Left lung (tissue), 10 donors: ENCODE measurements around the gene CLDN22. TPM values are rescaled to one million over a fixed set of nuclear protein-coding genes. Genes with fewer than 3 reads are reported as not detected.

Experiments used
- ATAC-seq: fragments of 200-7000 bp; cut with Tn5 transposase; one replicate; pipeline ENCODE4 v1.9.1; 2020; ENCODE audit warnings: moderate library complexity
- DNase-seq, 4 donors: peaks; one replicate each; pipeline ENCODE4 v3.0.0-alpha.2; 2013 to 2020
- H3K27ac ChIP-seq, 2 donors: fragments of 200-600 bp; sonication (generic) in 1 of 2; one replicate each; pipeline versions ENCODE4 v1.5.0 to v1.8.0; 2020 to 2021
- H3K27me3 ChIP-seq, 2 donors: fragments of 200-600 bp; sonication (generic) in 1 of 2; one replicate each; pipeline versions ENCODE4 v1.5.0 to v1.8.0; 2020 to 2021
- H3K36me3 ChIP-seq, 2 donors: fragments of 200-600 bp; sonication (generic) in 1 of 2; one replicate each; pipeline versions ENCODE4 v1.5.0 to v1.8.0; 2020 to 2021
- H3K4me1 ChIP-seq, 2 donors: fragments of 200-600 bp; one replicate each; pipeline ENCODE4 v1.8.0; 2021
- H3K4me3 ChIP-seq, 2 donors: fragments of 200-600 bp; sonication (generic) in 1 of 2; one replicate each; pipeline versions ENCODE4 v1.5.0 to v1.8.0; 2020 to 2021; ENCODE audit warnings: mild to moderate bottlenecking in 1 of 2
- H3K9me3 ChIP-seq, 2 donors: fragments of 200-600 bp; sonication (generic) in 1 of 2; one replicate each; pipeline versions ENCODE4 v1.5.0 to v1.8.0; 2020 to 2021
- intact Hi-C, 2 donors: fragments of 100-400 bp; cut with DNase I; formaldehyde crosslinking; loops; one replicate each; pipeline versions ENCODE4 v1.11.2 to v1.14.2; 2022
- polyA plus RNA-seq, 6 donors: library from polyadenylated mRNA; unstranded; fragments of 120-200 nt; gene quantifications; one replicate each; pipeline ENCODE4 v1.2.1, GENCODE V29; 2013; ENCODE audit not compliant: insufficient read length in 6 of 6
- total RNA-seq, 2 donors: library from RNA; stranded (reverse); fragmentation: NEBNext Ultra II Directional; extraction: Animal tissue kit (Norgen Biotek cat#: 25700); gene quantifications; one replicate each; pipeline ENCODE4 v1.2.1, GENCODE V29; 2021
- TF ChIP-seq, protein P1 (sequence below), 2 donors: fragments of 200-600 bp; sonication (generic) in 1 of 2; IDR thresholded peaks; one replicate each; pipeline versions ENCODE4 v1.5.0 to v1.8.0; 2021; ENCODE audit warnings: antibody characterized with exemption in 2 of 2
- donor health status: DM: no; HTN: yes; CAD: no.
- donor health status: DM: no; HTN: no; CAD: no.

The CLDN22 gene
- total and polyA plus RNA-seq, 8 donors = 0.45 to 0.74 (median 0.60) TPM; not detected in 3

GRCh38 chr4:183322326-183322725 is 2.2 kb upstream of the CLDN22 start, which contains the start of gene CLDN24:
Gene CLDN24 (minus strand): TSS chr4:183322426. CDS start chr4:183322426, 0 bp downstream.
- ATAC-seq (no peak), DNase-seq (no peak)
- TF ChIP-seq, protein P1, sequence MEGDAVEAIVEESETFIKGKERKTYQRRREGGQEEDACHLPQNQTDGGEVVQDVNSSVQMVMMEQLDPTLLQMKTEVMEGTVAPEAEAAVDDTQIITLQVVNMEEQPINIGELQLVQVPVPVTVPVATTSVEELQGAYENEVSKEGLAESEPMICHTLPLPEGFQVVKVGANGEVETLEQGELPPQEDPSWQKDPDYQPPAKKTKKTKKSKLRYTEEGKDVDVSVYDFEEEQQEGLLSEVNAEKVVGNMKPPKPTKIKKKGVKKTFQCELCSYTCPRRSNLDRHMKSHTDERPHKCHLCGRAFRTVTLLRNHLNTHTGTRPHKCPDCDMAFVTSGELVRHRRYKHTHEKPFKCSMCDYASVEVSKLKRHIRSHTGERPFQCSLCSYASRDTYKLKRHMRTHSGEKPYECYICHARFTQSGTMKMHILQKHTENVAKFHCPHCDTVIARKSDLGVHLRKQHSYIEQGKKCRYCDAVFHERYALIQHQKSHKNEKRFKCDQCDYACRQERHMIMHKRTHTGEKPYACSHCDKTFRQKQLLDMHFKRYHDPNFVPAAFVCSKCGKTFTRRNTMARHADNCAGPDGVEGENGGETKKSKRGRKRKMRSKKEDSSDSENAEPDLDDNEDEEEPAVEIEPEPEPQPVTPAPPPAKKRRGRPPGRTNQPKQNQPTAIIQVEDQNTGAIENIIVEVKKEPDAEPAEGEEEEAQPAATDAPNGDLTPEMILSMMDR (IDR thresholded peaks at IDR 0.05) = no peak
- no peaks in the 10 kb centered on the region for H3K9me3 ChIP-seq
- no peaks in the 10 kb centered on the region for H3K27me3 ChIP-seq
- no peaks in the 10 kb centered on the region for H3K36me3 ChIP-seq
- no peaks in the 10 kb centered on the region for H3K4me1 ChIP-seq
- no peak within 1 kb of the TSS for H3K27ac ChIP-seq
- intact Hi-C loops = no loop called here
- H3K4me3 ChIP-seq = no peak within 1 kb of the TSS

DNA sequence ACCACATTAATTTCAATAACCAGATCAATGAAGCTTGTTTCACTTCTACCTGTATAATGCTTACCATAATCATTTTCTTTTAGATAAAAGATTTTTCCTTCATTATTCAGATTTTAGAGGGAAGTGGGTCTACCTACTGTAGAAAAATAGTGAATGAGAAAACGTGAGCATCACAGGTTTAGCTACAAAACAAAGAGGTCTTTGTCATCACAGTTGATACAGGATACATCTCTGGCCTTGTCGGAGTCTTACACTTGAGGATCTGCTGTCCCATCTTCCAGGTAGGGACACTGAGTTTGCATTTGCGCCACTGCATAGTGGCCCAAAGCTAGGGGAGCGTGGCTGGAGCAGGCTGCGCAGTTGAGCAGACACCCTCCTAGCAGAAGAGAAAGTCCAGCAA is 1.4 kb upstream of the CLDN22 start:
- Histone ChIP-seq H3K4me3 (no peak overlapping the region), H3K27me3 (no peaks in the 10 kb centered on the region), H3K27ac (no peak overlapping the region), H3K36me3 (peaks cover 0 to under 1% of the 10 kb centered on the region in 2 donors), H3K9me3 (no peaks in the 10 kb centered on the region), H3K4me1 (no peaks in the 10 kb centered on the region)
- intact Hi-C loops = no loop called here
- ATAC-seq (no peak), DNase-seq (no peak)
- TF ChIP-seq, protein P1 (IDR thresholded peaks at IDR 0.05) = no peak

DNA sequence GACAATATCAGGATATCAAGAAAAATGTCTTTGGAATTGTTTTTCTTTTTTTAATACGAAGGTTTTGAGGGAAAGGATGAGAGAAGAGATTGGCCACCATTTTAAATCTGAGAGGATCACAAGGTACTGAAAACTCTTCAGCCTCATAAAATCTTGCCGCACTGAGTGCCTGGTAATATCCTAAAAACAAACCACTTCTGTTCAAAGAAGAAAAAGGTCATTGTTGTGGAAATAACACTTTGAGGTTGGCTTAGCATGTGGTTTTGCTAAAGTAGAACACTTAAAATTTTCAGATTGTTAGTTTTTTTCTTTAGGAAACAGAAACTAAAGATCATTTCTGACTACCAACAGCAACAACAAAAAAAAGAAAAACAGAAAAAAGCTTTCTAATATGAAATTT is 1.0 kb upstream of the CLDN22 start:
- Histone ChIP-seq H3K27ac (no peak overlapping the region), H3K4me1 (no peaks in the 10 kb centered on the region), H3K27me3 (no peaks in the 10 kb centered on the region), H3K36me3 (peaks cover 0 to 5% of the 10 kb centered on the region in 2 donors), H3K4me3 (no peak overlapping the region), H3K9me3 (no peaks in the 10 kb centered on the region)
- DNase-seq = no peak
- ATAC-seq = no peak
- intact Hi-C loops = no loop called here
- TF ChIP-seq, protein P1 (IDR thresholded peaks at IDR 0.05) = no peak

- H3K36me3 ChIP-seq = peaks cover 0 to 16% of the 10 kb centered on the region in 2 donors
- no peaks in the 10 kb centered on the region for H3K9me3 ChIP-seq
- no peaks in the 10 kb centered on the region for H3K4me1 ChIP-seq
- intact Hi-C loops = no loop called here
- no peak overlapping the region for H3K4me3 ChIP-seq
- no peak for DNase-seq
- H3K27ac ChIP-seq = no peak overlapping the region
- no peaks in the 10 kb centered on the region for H3K27me3 ChIP-seq
- TF ChIP-seq, protein P1 (IDR thresholded peaks at IDR 0.05) = no peak
- no peak for ATAC-seq
Measured at GRCh38 chr4:183318656-183319055, 1.4 kb downstream of the CLDN22 start.

GRCh38 chr4:183314806-183315205 is 5.3 kb downstream of the CLDN22 start:
- H3K36me3 ChIP-seq = peaks cover 0 to 35% of the 10 kb centered on the region in 2 donors
- TF ChIP-seq, protein P1 (IDR thresholded peaks at IDR 0.05) = no peak

More at GRCh38 chr4:183314806-183315205, 5.3 kb downstream of the CLDN22 start:
- no peak overlapping the region for H3K4me3 ChIP-seq
- no peak overlapping the region for H3K27ac ChIP-seq
- DNase-seq (no peak), ATAC-seq (no peak)
- H3K4me1 ChIP-seq = no peaks in the 10 kb centered on the region
- H3K9me3 ChIP-seq = no peaks in the 10 kb centered on the region
- H3K27me3 ChIP-seq = no peaks in the 10 kb centered on the region
- intact Hi-C loops = no loop called here
